GM21360 (cell line): ENCODE measurements around the gene ACP5.
"Not testable (repeated sequence)": the region's sequence is repeated elsewhere in the genome, so short reads cannot be mapped to it uniquely, and the experiment has no call there.

Experiments used
- ATAC-seq: cut with Tn5 transposase; IDR thresholded peaks from one replicate; pipeline ENCODE4 v1.9.1; 2021; ENCODE audit warnings: mild to moderate bottlenecking, moderate library complexity; ENCODE audit not compliant: unreplicated experiment

The ACP5 gene

GRCh38 chr19:11580116-11580515 lies 2.7 kb upstream of the ACP5 start:
- no peak for ATAC-seq

GRCh38 chr19:11578258-11579142 lies 1.1 kb upstream of the ACP5 start:
- no peak for ATAC-seq

- no peak for ATAC-seq
Measured at GRCh38 chr19:11576227-11576626, 1.2 kb downstream of the ACP5 start.

GRCh38 chr19:11574689-11575088 lies 2.8 kb downstream of the ACP5 start:
- ATAC-seq: no peak

- not testable (repeated sequence) for ATAC-seq
Measured at GRCh38 chr19:11573763-11574162, 3.7 kb downstream of the ACP5 start.

GRCh38 chr19:11573354-11573753 lies 4.1 kb downstream of the ACP5 start:
- ATAC-seq: not testable (repeated sequence)

- ATAC-seq: no peak
Measured at GRCh38 chr19:11570039-11570462, 7.4 kb downstream of the ACP5 start.

GRCh38 chr19:11566164-11566563 lies 11.3 kb downstream of the ACP5 start:
- ATAC-seq: no peak

GRCh38 chr19:11565649-11565980 lies 11.8 kb downstream of the ACP5 start:
- ATAC-seq: not testable (repeated sequence)

- ATAC-seq: not testable (repeated sequence)
Measured at GRCh38 chr19:11564082-11564807, 13.2 kb downstream of the ACP5 start.

- ATAC-seq: no peak
Measured at GRCh38 chr19:11563532-11563931, 13.9 kb downstream of the ACP5 start.

- ATAC-seq: peak; percentile 42
Measured at GRCh38 chr19:11560404-11561051, 16.9 kb downstream of the ACP5 start.

GRCh38 chr19:11558881-11559828 lies 18.3 kb downstream of the ACP5 start, which contains the start of gene ELOF1:
Gene ELOF1, minus strand, starts transcription at chr19:11559230. Its CDS starts 4,883 bp downstream, at chr19:11554347.
- peak; percentile 72 for ATAC-seq

GRCh38 chr19:11556634-11557420 lies 20.6 kb downstream of the ACP5 start:
- no peak for ATAC-seq

- ATAC-seq: no peak
Measured at GRCh38 chr19:11555246-11555645, 22.2 kb downstream of the ACP5 start.

- ATAC-seq: no peak
Measured at GRCh38 chr19:11554160-11554559, 23.3 kb downstream of the ACP5 start.

- no peak for ATAC-seq
Measured at GRCh38 chr19:11552666-11553372, 24.6 kb downstream of the ACP5 start.

- no peak for ATAC-seq
Measured at GRCh38 chr19:11551603-11552235, 25.7 kb downstream of the ACP5 start.
